HAP-1 (cell line): ENCODE results near the gene C1orf167.

Experiments used
- DNase-seq, 2 experiments: peaks; one replicate each; pipeline ENCODE4 v3.0.0-alpha.2; 2016 to 2020; ENCODE audit warnings: low spot score in 2 of 2
- H3K27me3 ChIP-seq: fragments of 250-450 bp; sonication (Bioruptor Pico); 2 replicates; pipeline ENCODE4 v1.5.1; 2020; ENCODE audit warnings: low read depth, mild to moderate bottlenecking, moderate library complexity
- H3K36me3 ChIP-seq: fragments of 250-450 bp; sonication (Bioruptor Pico); replicated peaks from 2 replicates; pipeline ENCODE4 v1.5.1; 2020; ENCODE audit warnings: mild to moderate bottlenecking
- H3K4me1 ChIP-seq: fragments of 250-450 bp; sonication (Bioruptor Pico); 2 replicates; pipeline ENCODE4 v1.5.1; 2020; ENCODE audit warnings: mild to moderate bottlenecking
- H3K4me3 ChIP-seq: fragments of 250-450 bp; sonication (Bioruptor Pico); 2 replicates; pipeline ENCODE4 v1.5.1; 2020; ENCODE audit warnings: mild to moderate bottlenecking, moderate library complexity
- H3K9me3 ChIP-seq: fragments of 250-450 bp; sonication (Bioruptor Pico); 2 replicates; pipeline ENCODE4 v1.5.1; 2020; ENCODE audit warnings: mild to moderate bottlenecking, moderate library complexity
- in situ Hi-C: fragments of 300-500 bp; cut with MboI; formaldehyde crosslinking; loops from 3 replicates; pipeline ENCODE4 v1.14.3; 2020; ENCODE audit warnings: low sequenced_read_pairs, inconsistent platforms, mixed read lengths

C1orf167 gene

GRCh38 chr1:11741482-11741881, 20.5 kb upstream of the C1orf167 start:
- in situ Hi-C loops, result no loop called here
- Histone ChIP-seq H3K27me3 (no peaks in the 10 kb centered on the region), H3K4me1 (peaks cover 8% of the 10 kb centered on the region; the same call in 1 of the 2 replicates), H3K36me3 (no peaks in the 10 kb centered on the region; the same call in 1 of the 2 replicates), H3K4me3 (no peak overlapping the region), H3K9me3 (no peaks in the 10 kb centered on the region)
- no peak for DNase-seq

GRCh38 chr1:11741919-11742558, 20.0 kb upstream of the C1orf167 start:
- DNase-seq, result no peak
- Histone ChIP-seq H3K36me3 (no peaks in the 10 kb centered on the region; the same call in none of the 2 replicates), H3K9me3 (no peaks in the 10 kb centered on the region), H3K4me3 (no peak overlapping the region), H3K27me3 (no peaks in the 10 kb centered on the region), H3K4me1 (peaks cover 4% of the 10 kb centered on the region; the same call in 1 of the 2 replicates)
- in situ Hi-C loops, result no loop called here

- Histone ChIP-seq H3K9me3 (no peaks in the 10 kb centered on the region), H3K27me3 (no peaks in the 10 kb centered on the region), H3K4me1 (no peaks in the 10 kb centered on the region), H3K4me3 (no peak overlapping the region), H3K36me3 (peaks cover 6% of the 10 kb centered on the region)
- no peak for DNase-seq
- in situ Hi-C loops, result no loop called here
Observed at GRCh38 chr1:11744287-11744686, 17.7 kb upstream of the C1orf167 start.

GRCh38 chr1:11746092-11746491, 15.9 kb upstream of the C1orf167 start:
- no peak for DNase-seq
- Histone ChIP-seq H3K36me3 (peaks cover 14% of the 10 kb centered on the region), H3K27me3 (no peaks in the 10 kb centered on the region), H3K4me3 (no peak overlapping the region), H3K4me1 (no peaks in the 10 kb centered on the region), H3K9me3 (no peaks in the 10 kb centered on the region)
- in situ Hi-C loops, result no loop called here

GRCh38 chr1:11746795-11747487, 15.1 kb upstream of the C1orf167 start:
- in situ Hi-C loops, result no loop called here
- no peaks in the 10 kb centered on the region for H3K27me3 ChIP-seq

GRCh38 chr1:11748294-11749202, 13.4 kb upstream of the C1orf167 start:
- no peaks in the 10 kb centered on the region for H3K27me3 ChIP-seq
- peaks cover 14% of the 10 kb centered on the region for H3K36me3 ChIP-seq
- in situ Hi-C loops, result no loop called here
- H3K4me1 ChIP-seq, result no peaks in the 10 kb centered on the region
- no peak overlapping the region for H3K4me3 ChIP-seq
- H3K9me3 ChIP-seq, result no peaks in the 10 kb centered on the region
- DNase-seq, result no peak

More at GRCh38 chr1:11746795-11747487, 15.1 kb upstream of the C1orf167 start:
- H3K4me1 ChIP-seq, result no peaks in the 10 kb centered on the region
- H3K4me3 ChIP-seq, result no peak overlapping the region
- peaks cover 14% of the 10 kb centered on the region for H3K36me3 ChIP-seq
- no peaks in the 10 kb centered on the region for H3K9me3 ChIP-seq
- no peak for DNase-seq

GRCh38 chr1:11749203-11749689, 12.7 kb upstream of the C1orf167 start:
- DNase-seq, result peak; percentile 58 to 77
- Histone ChIP-seq H3K4me3 (no peak overlapping the region), H3K36me3 (peaks cover 14% of the 10 kb centered on the region), H3K27me3 (no peaks in the 10 kb centered on the region), H3K9me3 (no peaks in the 10 kb centered on the region), H3K4me1 (no peaks in the 10 kb centered on the region)
- in situ Hi-C loops, result no loop called here

GRCh38 chr1:11749996-11750395, 12.0 kb upstream of the C1orf167 start:
- no peak for DNase-seq
- Histone ChIP-seq H3K4me3 (no peak overlapping the region), H3K36me3 (peaks cover 14% of the 10 kb centered on the region), H3K4me1 (no peaks in the 10 kb centered on the region), H3K9me3 (no peaks in the 10 kb centered on the region), H3K27me3 (no peaks in the 10 kb centered on the region)
- in situ Hi-C loops, result no loop called here

- no peaks in the 10 kb centered on the region for H3K27me3 ChIP-seq
- H3K36me3 ChIP-seq, result peaks cover 14% of the 10 kb centered on the region
- no peaks in the 10 kb centered on the region for H3K9me3 ChIP-seq
- in situ Hi-C loops, result no loop called here
- H3K4me3 ChIP-seq, result no peak overlapping the region
- DNase-seq, result no peak
- H3K4me1 ChIP-seq, result no peaks in the 10 kb centered on the region
Observed at GRCh38 chr1:11751087-11751486, 10.9 kb upstream of the C1orf167 start.

GRCh38 chr1:11752359-11753088, 9.5 kb upstream of the C1orf167 start:
- in situ Hi-C loops, result no loop called here
- no peaks in the 10 kb centered on the region for H3K4me1 ChIP-seq
- H3K36me3 ChIP-seq, result peaks cover 14% of the 10 kb centered on the region
- no peaks in the 10 kb centered on the region for H3K27me3 ChIP-seq
- H3K4me3 ChIP-seq, result no peak overlapping the region
- H3K9me3 ChIP-seq, result no peaks in the 10 kb centered on the region
- no peak for DNase-seq

- Histone ChIP-seq H3K4me3 (no peak overlapping the region), H3K9me3 (no peaks in the 10 kb centered on the region), H3K36me3 (peaks cover 11% of the 10 kb centered on the region), H3K4me1 (no peaks in the 10 kb centered on the region), H3K27me3 (no peaks in the 10 kb centered on the region)
- DNase-seq, result no peak
- in situ Hi-C loops, result no loop called here
Observed at GRCh38 chr1:11753555-11754208, 8.3 kb upstream of the C1orf167 start.

- no peaks in the 10 kb centered on the region for H3K36me3 ChIP-seq
- peaks cover 4% of the 10 kb centered on the region; the same call in 1 of the 2 replicates for H3K4me1 ChIP-seq
- in situ Hi-C loops, result no loop called here
- H3K27me3 ChIP-seq, result 0 out of 2 replicates have a peak, but pooled peaks cover 3% of the 10 kb centered on the region
- H3K4me3 ChIP-seq, result no peak overlapping the region
- DNase-seq, result no peak
- no peaks in the 10 kb centered on the region for H3K9me3 ChIP-seq
Observed at GRCh38 chr1:11757047-11757446, 4.9 kb upstream of the C1orf167 start.

GRCh38 chr1:11759791-11760190, 2.2 kb upstream of the C1orf167 start:
- H3K27me3 ChIP-seq, result 0 out of 2 replicates have a peak, but pooled peaks cover 3% of the 10 kb centered on the region
- no peaks in the 10 kb centered on the region for H3K36me3 ChIP-seq
- no peak overlapping the region for H3K4me3 ChIP-seq
- H3K4me1 ChIP-seq, result peaks cover 8% of the 10 kb centered on the region; the same call in 1 of the 2 replicates
- no peak for DNase-seq
- H3K9me3 ChIP-seq, result no peaks in the 10 kb centered on the region
- in situ Hi-C loops, result no loop called here
